IMR-90 (cell line): ENCODE data around the gene LRRC75B. TPM values are rescaled to one million over a fixed set of nuclear protein-coding genes. Genes with fewer than 3 reads are reported as not detected.

Experiments
- ATAC-seq: fragments of 200-7000 bp; cut with Tn5 transposase; 2 replicates; pipeline ENCODE4 v1.9.1; 2020; ENCODE audit warnings: low read depth, mild to moderate bottlenecking, moderate library complexity
- BruUV-seq: library from RNA; stranded (reverse); fragments of 400-500 nt; replicated peaks from 2 replicates; lab custom pipeline; 2021; lab: Mats Ljungman, UMichigan
- CTCF ChIA-PET: fragments of 300-600 bp; formaldehyde crosslinking; extraction: SDS; loops from one replicate; lab custom pipeline; 2021; ENCODE audit warnings: antibody characterized with exemption; lab: Yijun Ruan, JAX
- POLR2A ChIA-PET: fragments of 300-600 bp; sonication (Branson Sonifier 250); formaldehyde crosslinking; loops from one replicate; lab custom pipeline; 2022; ENCODE audit warnings: antibody characterized with exemption; ENCODE audit not compliant: unreplicated experiment; lab: Charles Lee
- DNase-seq: peaks from one replicate; pipeline ENCODE4 v3.0.0; 2013
- H2AFZ ChIP-seq: replicated peaks from 2 replicates; pipeline ENCODE3; 2013; ENCODE audit warnings: low read length, mild to moderate bottlenecking; ENCODE audit not compliant: poor library complexity
- H2AK5ac ChIP-seq: 2 replicates; pipeline ENCODE4 v1.6.1; 2013; ENCODE audit warnings: low read depth, low read length, inconsistent platforms
- H2AK9ac ChIP-seq: replicated peaks from 2 replicates; pipeline ENCODE3; 2013; ENCODE audit warnings: mild to moderate bottlenecking, low read depth, low read length, moderate library complexity; ENCODE audit not compliant: poor library complexity
- H2BK120ac ChIP-seq: 2 replicates; pipeline ENCODE4 v1.6.1; 2013; ENCODE audit warnings: low read depth, low read length, inconsistent platforms
- H2BK15ac ChIP-seq: 3 replicates; pipeline ENCODE4 v1.6.1; 2013; ENCODE audit warnings: low read depth, low read length, inconsistent platforms
- H2BK20ac ChIP-seq: 2 replicates; pipeline ENCODE4 v1.6.1; 2013; ENCODE audit warnings: low read depth, mild to moderate bottlenecking, inconsistent platforms, low read length, moderate library complexity
- H2BK5ac ChIP-seq: 2 replicates; pipeline ENCODE4 v1.6.1; 2013; ENCODE audit warnings: mild to moderate bottlenecking, low read depth, low read length, inconsistent platforms; ENCODE audit not compliant: poor library complexity, severe bottlenecking
- H3K14ac ChIP-seq: replicated peaks from 2 replicates; pipeline ENCODE4 v1.6.1; 2013; ENCODE audit warnings: low read depth, low read length, inconsistent platforms
- H3K18ac ChIP-seq: 2 replicates; pipeline ENCODE4 v1.6.1; 2013; ENCODE audit warnings: low read depth, low read length, control low read depth
- H3K23ac ChIP-seq: 2 replicates; pipeline ENCODE4 v1.6.1; 2013; ENCODE audit warnings: low read depth, low read length, inconsistent platforms
- H3K27ac ChIP-seq: 2 replicates; pipeline ENCODE4 v1.5.1; 2013; ENCODE audit warnings: mild to moderate bottlenecking, control low read depth, low read length; ENCODE audit not compliant: insufficient read depth
- H3K27me3 ChIP-seq: 2 replicates; pipeline ENCODE4 v1.6.1; 2013; ENCODE audit warnings: low read length; ENCODE audit not compliant: control insufficient read depth, insufficient read depth
- H3K36me3 ChIP-seq: 2 replicates; pipeline ENCODE4 v1.6.1; 2013; ENCODE audit warnings: low read length, mixed read lengths; ENCODE audit not compliant: control insufficient read depth, insufficient read depth
- H3K4ac ChIP-seq: 2 replicates; pipeline ENCODE4 v1.6.1; 2013; ENCODE audit warnings: low read depth, low read length, inconsistent platforms
- H3K4me1 ChIP-seq: 2 replicates; pipeline ENCODE4 v1.6.1; 2013; ENCODE audit warnings: low read length, mixed read lengths; ENCODE audit not compliant: control insufficient read depth, insufficient read depth
- H3K4me2 ChIP-seq: 2 replicates; pipeline ENCODE4 v1.6.1; 2013; ENCODE audit warnings: low read depth, mild to moderate bottlenecking, control low read depth, low read length, moderate library complexity
- H3K4me3 ChIP-seq: 2 replicates; pipeline ENCODE4 v1.5.1; 2013; ENCODE audit warnings: low read depth, mild to moderate bottlenecking, control low read depth, low read length, moderate library complexity; ENCODE audit not compliant: insufficient read depth
- H3K56ac ChIP-seq: 2 replicates; pipeline ENCODE4 v1.6.1; 2013; ENCODE audit warnings: low read length, inconsistent platforms; ENCODE audit not compliant: insufficient read depth; ENCODE audit errors: extremely low read depth
- H3K79me1 ChIP-seq, 2 experiments: 2 replicates each; pipeline ENCODE4 v1.6.1; 2013; ENCODE audit warnings: low read length in 2 of 2, inconsistent platforms in 1 of 2, low read depth in 1 of 2
- H3K9ac ChIP-seq: 2 replicates; pipeline ENCODE4 v1.6.1; 2013; ENCODE audit warnings: low read depth, low read length, control low read depth
- H3K9me1 ChIP-seq: 2 replicates; pipeline ENCODE4 v1.6.1; 2013; ENCODE audit warnings: low read length, inconsistent platforms; ENCODE audit not compliant: insufficient read depth
- H3K9me3 ChIP-seq: 2 replicates; pipeline ENCODE4 v1.6.1; 2013; ENCODE audit warnings: low read length; ENCODE audit not compliant: control insufficient read depth, insufficient read depth
- H4K20me1 ChIP-seq: 2 replicates; pipeline ENCODE4 v1.6.1; 2013; ENCODE audit warnings: low read length, inconsistent platforms; ENCODE audit not compliant: insufficient read depth
- H4K5ac ChIP-seq: 2 replicates; pipeline ENCODE4 v1.6.1; 2013; ENCODE audit warnings: mild to moderate bottlenecking, low read depth, low read length, control low read depth
- H4K8ac ChIP-seq, 2 experiments: 2 replicates each; pipeline ENCODE4 v1.6.1; 2013; ENCODE audit warnings: low read depth in 2 of 2, low read length in 2 of 2, control low read depth in 1 of 2, inconsistent platforms in 1 of 2
- H4K91ac ChIP-seq: 2 replicates; pipeline ENCODE4 v1.6.1; 2013; ENCODE audit warnings: low read depth, low read length, inconsistent platforms; ENCODE audit not compliant: insufficient read depth
- BHLHE40 ChIP-seq: fragments of 150-350 bp; IDR thresholded peaks from 2 replicates; pipeline ENCODE4 v1.6.1; 2016; ENCODE audit warnings: mild to moderate bottlenecking, low read depth, low read length
- CEBPB ChIP-seq: IDR thresholded peaks from 2 replicates; pipeline ENCODE4 v1.6.1; 2012; ENCODE audit warnings: low read depth, low read length, improper control_type of control experiment
- CHD1 ChIP-seq: IDR thresholded peaks from 2 replicates; pipeline ENCODE4 v1.6.1; 2012; ENCODE audit warnings: low read depth, low read length, improper control_type of control experiment
- CTCF ChIP-seq: conservative IDR thresholded peaks from 2 replicates; pipeline ENCODE4 v1.5.1; 2012; ENCODE audit warnings: mild to moderate bottlenecking, low read depth, low read length, improper control_type of control experiment
- ELK1 ChIP-seq: fragments of 150-350 bp; IDR thresholded peaks from 2 replicates; pipeline ENCODE4 v1.6.1; 2016; ENCODE audit warnings: low read depth, mild to moderate bottlenecking, low read length, moderate library complexity, borderline replicate concordance
- FOS ChIP-seq: fragments of 150-350 bp; IDR thresholded peaks from 2 replicates; pipeline ENCODE4 v1.6.1; 2016; ENCODE audit warnings: low read depth, low read length
- MAFK ChIP-seq: IDR thresholded peaks from 2 replicates; pipeline ENCODE4 v1.6.1; 2012; ENCODE audit warnings: low read depth, low read length, improper control_type of control experiment
- MAZ ChIP-seq: IDR thresholded peaks from 2 replicates; pipeline ENCODE4 v1.6.1; 2012; ENCODE audit warnings: low read depth, mild to moderate bottlenecking, low read length, improper control_type of control experiment, moderate library complexity, borderline replicate concordance
- MXI1 ChIP-seq: IDR thresholded peaks from 2 replicates; pipeline ENCODE4 v1.6.1; 2012; ENCODE audit warnings: low read depth, mild to moderate bottlenecking, low read length, moderate library complexity, borderline replicate concordance
- NFE2L2 ChIP-seq: fragments of 150-350 bp; IDR thresholded peaks from 2 replicates; pipeline ENCODE4 v1.6.1; 2016; ENCODE audit warnings: low read depth, mild to moderate bottlenecking, low read length
- POLR2A ChIP-seq: IDR thresholded peaks from 2 replicates; pipeline ENCODE4 v1.6.1; 2012; ENCODE audit warnings: mild to moderate bottlenecking, low read depth, low read length
- RAD21 ChIP-seq: IDR thresholded peaks from 2 replicates; pipeline ENCODE4 v1.6.1; 2012; ENCODE audit warnings: low read length, improper control_type of control experiment
- RCOR1 ChIP-seq: IDR thresholded peaks from 2 replicates; pipeline ENCODE4 v1.6.1; 2012; ENCODE audit warnings: mild to moderate bottlenecking, low read length, improper control_type of control experiment; ENCODE audit not compliant: insufficient replicate concordance
- RFX5 ChIP-seq: IDR thresholded peaks from 2 replicates; pipeline ENCODE4 v1.8.0; 2012; ENCODE audit warnings: low read depth, mild to moderate bottlenecking, low read length, moderate library complexity
- SMC3 ChIP-seq: fragments of 150-350 bp; IDR thresholded peaks from 2 replicates; pipeline ENCODE4 v1.6.1; 2016; ENCODE audit warnings: low read depth, mild to moderate bottlenecking, antibody characterized with exemption, low read length, moderate library complexity
- USF2 ChIP-seq: fragments of 150-350 bp; IDR thresholded peaks from 2 replicates; pipeline ENCODE4 v1.6.1; 2017; ENCODE audit warnings: mild to moderate bottlenecking, antibody characterized with exemption, low read length, low read depth
- WGBS, 2 experiments: methylation state at CpG; one replicate each; pipeline versions ENCODE4 v1.1.5 to v1.1.7; 2013; ENCODE audit warnings: missing lambda C conversion rate in 2 of 2; ENCODE audit not compliant: insufficient read length in 1 of 2; ENCODE audit errors: extremely low coverage in 2 of 2; 5-methylcytosine and 5-hydroxymethylcytosine counted together
- dilution Hi-C: fragments of 300-500 bp; cut with HindIII; formaldehyde crosslinking; loops from one replicate; pipeline ENCODE4 v1.14.3; 2018; ENCODE audit warnings: low sequenced_read_pairs; ENCODE audit not compliant: unreplicated experiment
- in situ Hi-C: fragments of 300-500 bp; cut with MboI; formaldehyde crosslinking; loops from 3 replicates; pipeline ENCODE4 v1.14.3; 2019; ENCODE audit warnings: low sequenced_read_pairs, inconsistent platforms, mixed read lengths
- intact Hi-C: fragments of 100-400 bp; cut with micrococcal nuclease; formaldehyde crosslinking; loops from 2 replicates; pipeline ENCODE4 v1.10.0; 2022
- polyA plus RNA-seq, 3 experiments: library from polyadenylated mRNA; depleted of rRNA; stranded (reverse); fragments of >200 nt; gene quantifications; 2 replicates each; pipeline ENCODE4 v1.2.3, GENCODE V29; 2012; ENCODE audit warnings: low replicate concordance in 1 of 3
- total RNA-seq: library from RNA; depleted of rRNA; stranded (reverse); fragments of >200 nt; gene quantifications from 2 replicates; pipeline ENCODE4 v1.2.3, GENCODE V29; 2012

LRRC75B gene
- total and polyA plus RNA-seq, 2 of the 4 experiments (the other 2 are of a cell fraction) = 1.6 to 10.7 TPM

- in situ Hi-C loops = no loop called here
- dilution Hi-C loops = no loop called here
- CTCF ChIA-PET = no interaction called here
Observed at GRCh38 chr22:24589518-24590030, 3.3 kb downstream of the LRRC75B start.

More at GRCh38 chr22:24589518-24590030, 3.3 kb downstream of the LRRC75B start:
- H3K9me1 ChIP-seq = peaks cover 11% of the 10 kb centered on the region
- H4K91ac ChIP-seq = no peak overlapping the region
- no peak overlapping the region for H2AFZ ChIP-seq
- no peak overlapping the region for H3K23ac ChIP-seq
- BruUV-seq = no TSS peak
- no peak overlapping the region for H2BK5ac ChIP-seq
- TF ChIP-seq MAZ (no peak), FOS (no peak), USF2 (no peak), MAFK (no peak), RAD21 (no peak), NFE2L2 (no peak), RFX5 (no peak), CEBPB (no peak), CTCF (no peak), SMC3 (no peak), RCOR1 (no peak), POLR2A (no peak), MXI1 (no peak), ELK1 (no peak), BHLHE40 (no peak), CHD1 (no peak)
- no peak overlapping the region for H2BK15ac ChIP-seq
- ATAC-seq (no peak), DNase-seq (no peak)
- H4K5ac ChIP-seq = no peak overlapping the region
- no peak overlapping the region for H3K4me2 ChIP-seq
- POLR2A ChIA-PET = no interaction called here
- H2AK9ac ChIP-seq = no peak overlapping the region
- H3K36me3 ChIP-seq = peaks cover 27% of the 10 kb centered on the region; the same call in 1 of the 2 replicates
- H3K9me3 ChIP-seq = no peaks in the 10 kb centered on the region
- peaks cover 0 to 8% of the 10 kb centered on the region in 2 experiments; a peak in 2 of 4 replicates for H3K79me1 ChIP-seq
- no peak overlapping the region for H2BK120ac ChIP-seq
- H3K4me1 ChIP-seq = no peaks in the 10 kb centered on the region
- H3K18ac ChIP-seq = no peak overlapping the region
- WGBS, 2 experiments = no CpG with 5 or more reads among the region's 7 CpGs
- H3K56ac ChIP-seq = no peak overlapping the region
- H2BK20ac ChIP-seq = no peak overlapping the region
- H2AK5ac ChIP-seq = no peak overlapping the region
- H3K4me3 ChIP-seq = no peak overlapping the region
- no peaks in the 10 kb centered on the region for H3K27me3 ChIP-seq
- H3K9ac ChIP-seq = no peak overlapping the region
- no peaks in the 10 kb centered on the region for H4K20me1 ChIP-seq
- no peak overlapping the region for H4K8ac ChIP-seq
- no peak overlapping the region for H3K27ac ChIP-seq
- intact Hi-C loops = no loop called here
- H3K14ac ChIP-seq = no peak overlapping the region
- no peak overlapping the region for H3K4ac ChIP-seq
